Choroid plexus epithelial cell (primary cell): ENCODE results near the gene ANO4.

Experiments
- DNase-seq: peaks from one replicate; pipeline ENCODE4 v3.0.0-alpha.2; 2010; ENCODE audit warnings: low read depth
- H3K4me3 ChIP-seq: 2 replicates; pipeline ENCODE4 v1.5.1; 2011; ENCODE audit warnings: low read depth, mild to moderate bottlenecking, control low read depth, low read length, moderate library complexity
- CTCF ChIP-seq: conservative IDR thresholded peaks from 2 replicates; pipeline ENCODE4 v1.5.1; 2011; ENCODE audit warnings: low read depth, mild to moderate bottlenecking, control low read depth, inconsistent platforms, low read length, moderate library complexity

ANO4 gene

GRCh38 chr12:101004898-101005297 is 210.3 kb downstream of the ANO4 start:
- no peak for TF ChIP-seq CTCF
- no peak for DNase-seq
- H3K4me3 ChIP-seq: no peak overlapping the region

GRCh38 chr12:101009274-101009673 is 214.7 kb downstream of the ANO4 start:
- DNase-seq: no peak
- no peak overlapping the region for H3K4me3 ChIP-seq
- no peak for TF ChIP-seq CTCF

GRCh38 chr12:101010896-101011295 is 216.3 kb downstream of the ANO4 start:
- no peak for TF ChIP-seq CTCF
- H3K4me3 ChIP-seq: no peak overlapping the region
- no peak for DNase-seq

GRCh38 chr12:101013993-101014392 is 219.4 kb downstream of the ANO4 start:
- no peak for TF ChIP-seq CTCF
- DNase-seq: no peak
- no peak overlapping the region for H3K4me3 ChIP-seq

- no peak for TF ChIP-seq CTCF
- no peak overlapping the region for H3K4me3 ChIP-seq
- DNase-seq: no peak
These were observed 220.5 kb downstream of the ANO4 start for GRCh38 chr12:101015044-101015443.

- DNase-seq: peak; percentile 91
- no peak for TF ChIP-seq CTCF
- H3K4me3 ChIP-seq: no peak overlapping the region
These were observed 224.0 kb downstream of the ANO4 start for GRCh38 chr12:101018540-101018939.

GRCh38 chr12:101019201-101019600 is 224.6 kb downstream of the ANO4 start:
- no peak for DNase-seq
- no peak overlapping the region for H3K4me3 ChIP-seq
- TF ChIP-seq CTCF: no peak
